Measurements from ENCODE around the gene MPI. TPM values are rescaled to one million over a fixed set of nuclear protein-coding genes. Genes with fewer than 3 reads are reported as not detected.
A peak's percentile ranks its signal among the peaks of the same experiment; 100 is the strongest.

Gene MPI
- total and polyA plus RNA-seq, 2 of the 8 experiments (the other 6 are each of a cell fraction or from before 2014, with no cell fraction given): 31.0 to 74.8 TPM

- TF ChIP-seq USF2 (IDR thresholded peaks at IDR 0.05; ENCODE audit: low read length): no peak
- TF ChIP-seq SP1 (IDR thresholded peaks at IDR 0.05; ENCODE audit: low read depth, low read length): peak; percentile 95
- no peak for TF ChIP-seq RAD21 (IDR thresholded peaks at IDR 0.05 in 1 of 2, conservative IDR thresholded peaks at IDR 0.05 in 1 of 2; ENCODE audit: low read depth in 2 of 2, low read length in 2 of 2)
- peak; percentile 81 to 92 for TF ChIP-seq POLR2A (IDR thresholded peaks at IDR 0.05; ENCODE audit: control extremely low read depth in 1 of 2, low read depth in 2 of 2, low read length in 2 of 2)
- peak; percentile 80; the same call in 1 of the 2 replicates for TF ChIP-seq FOSL1 (IDR thresholded peaks at IDR 0.05; ENCODE audit: insufficient read depth, low read depth, low read length)
- TF ChIP-seq GTF2F1 (IDR thresholded peaks at IDR 0.05; ENCODE audit: borderline replicate concordance, low read depth, low read length): no peak
- TF ChIP-seq CHD2 (IDR thresholded peaks at IDR 0.05; ENCODE audit: low read length): peak; percentile 78
- TF ChIP-seq SIRT6 (IDR thresholded peaks at IDR 0.05; ENCODE audit: low read length): no peak
- TF ChIP-seq TBP (IDR thresholded peaks at IDR 0.05; ENCODE audit: low read depth, low read length): peak; percentile 49; the same call in 1 of the 2 replicates
- no peak for TF ChIP-seq RNF2 (IDR thresholded peaks at IDR 0.05; ENCODE audit: borderline replicate concordance, low read depth, low read length, missing control alignments, poor library complexity, severe bottlenecking)
- TF ChIP-seq ASH2L (IDR thresholded peaks at IDR 0.05; ENCODE audit: low read length): peak; percentile 94
- no peak for TF ChIP-seq MAFK (IDR thresholded peaks at IDR 0.05; ENCODE audit: low read depth, low read length)
- TF ChIP-seq CEBPB (IDR thresholded peaks at IDR 0.05; ENCODE audit: low read depth, low read length): no peak
- 0 out of 2 replicates have a peak, but pooled peaks have one; percentile 29 for TF ChIP-seq ATF2 (IDR thresholded peaks at IDR 0.05; ENCODE audit: low read length)
- TF ChIP-seq EP300 (IDR thresholded peaks at IDR 0.05; ENCODE audit: borderline replicate concordance in 1 of 2, low read depth in 2 of 2, low read length in 2 of 2): no peak
- TF ChIP-seq BCL11A (IDR thresholded peaks at IDR 0.05; ENCODE audit: low read depth in 2 of 2, low read length in 2 of 2): no peak
- no peak for TF ChIP-seq KDM5A (IDR thresholded peaks at IDR 0.05; ENCODE audit: low read length)
- TF ChIP-seq RXRA (IDR thresholded peaks at IDR 0.05; ENCODE audit: insufficient read depth, low read depth, low read length): no peak
These were observed 16.6 kb upstream of the MPI start, which contains the start of gene SCAMP2 (continued) for GRCh38 chr15:74873036-74873755.
